GM20000 (cell line): Measurements from ENCODE around the gene IKZF5.

Experiments
- DNase-seq: peaks from one replicate; pipeline ENCODE4 v3.0.0; 2012; ENCODE audit warnings: low spot score
- CTCF ChIP-seq: IDR thresholded peaks from 2 replicates; pipeline ENCODE4 v1.5.1; 2012; ENCODE audit warnings: mild to moderate bottlenecking, control low read depth; ENCODE audit errors: extremely low read depth, missing control alignments

IKZF5 gene

GRCh38 chr10:123024540-123024939 is 15.9 kb upstream of the IKZF5 start:
- TF ChIP-seq CTCF: no peak
- no peak for DNase-seq

DNA sequence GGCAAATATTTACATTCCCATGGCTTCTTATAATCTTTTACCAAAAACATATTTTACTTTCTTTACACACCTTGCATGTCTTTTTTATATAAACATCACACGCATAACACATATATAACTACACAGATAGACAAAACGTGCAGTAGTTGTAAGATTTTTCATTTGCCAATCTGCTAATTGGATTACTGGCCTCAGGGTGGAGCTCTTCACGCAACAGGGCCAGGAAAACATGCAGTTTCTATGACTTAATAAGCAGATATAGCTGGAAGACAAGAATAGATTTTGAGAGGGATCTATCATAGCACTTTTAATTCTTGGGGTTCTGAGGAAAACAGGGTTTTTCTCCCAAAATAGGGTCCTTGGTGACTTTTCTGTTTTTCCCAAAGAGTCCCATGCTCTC is 12.9 kb upstream of the IKZF5 start:
- no peak for DNase-seq
- TF ChIP-seq CTCF: no peak

GRCh38 chr10:123019941-123020703 is 11.5 kb upstream of the IKZF5 start:
- no peak for TF ChIP-seq CTCF
- DNase-seq: no peak

GRCh38 chr10:123019264-123019663 is 10.7 kb upstream of the IKZF5 start:
- DNase-seq: no peak
- no peak for TF ChIP-seq CTCF

DNA sequence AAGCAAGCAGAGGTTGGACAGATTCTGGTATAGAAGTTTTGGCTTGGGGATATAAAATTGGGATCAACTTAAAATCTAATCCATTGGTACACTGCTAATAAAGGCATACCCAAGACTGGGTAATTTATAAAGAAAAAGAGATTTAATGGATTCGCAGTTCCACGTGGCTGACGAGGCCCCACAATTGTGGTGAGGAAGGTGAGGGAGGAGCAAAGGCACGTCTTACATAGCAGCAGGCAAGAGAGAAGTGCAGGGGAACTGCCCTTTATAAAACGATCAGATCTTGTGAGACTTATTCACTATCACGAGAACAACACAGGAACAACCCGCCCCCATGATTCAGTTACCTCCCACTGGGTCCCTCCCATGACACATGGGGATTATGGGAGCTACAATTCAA is 9.9 kb upstream of the IKZF5 start:
- TF ChIP-seq CTCF: no peak
- no peak for DNase-seq

DNA sequence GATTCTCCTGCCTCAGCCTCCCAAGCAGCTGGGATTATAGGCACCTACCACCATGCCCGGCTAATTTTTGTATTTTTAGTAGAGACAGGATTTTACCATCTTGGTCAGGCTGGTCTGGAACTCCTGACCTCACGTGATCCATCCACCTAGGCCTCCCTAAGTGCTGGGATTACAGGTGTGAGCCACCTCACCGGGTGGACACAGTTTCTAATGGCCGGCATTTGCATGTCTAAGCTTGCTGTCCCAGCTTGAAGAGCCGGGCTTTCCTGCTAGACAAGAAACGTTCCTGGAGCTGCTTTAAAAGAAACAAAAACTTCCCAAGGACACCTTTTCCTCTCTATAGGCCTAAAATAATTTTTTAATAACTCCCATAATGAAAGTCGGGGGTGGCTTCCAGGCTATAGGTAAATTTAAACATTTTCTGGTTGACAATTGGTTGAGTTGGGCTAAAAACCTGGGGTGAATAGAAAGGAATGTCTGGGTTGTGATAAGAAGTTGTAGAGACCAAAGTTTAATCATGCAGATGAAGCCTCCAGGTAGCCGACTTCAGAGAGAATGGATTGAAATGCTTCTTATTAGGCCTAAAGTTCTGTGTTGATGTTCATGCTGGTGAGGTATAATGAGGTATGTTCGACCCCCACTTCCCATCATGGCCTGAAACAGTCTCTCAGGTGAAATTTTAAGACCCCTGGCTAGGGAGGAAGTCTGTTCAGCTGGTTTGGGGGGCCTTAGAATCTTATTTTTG is 9.0 kb upstream of the IKZF5 start:
- no peak for DNase-seq
- no peak for TF ChIP-seq CTCF

GRCh38 chr10:123016228-123016627 is 7.6 kb upstream of the IKZF5 start:
- no peak for TF ChIP-seq CTCF
- DNase-seq: no peak
